Measurements from ENCODE around the gene BCO1.

GRCh38 chr16:81216706-81217105, 21.8 kb upstream of the BCO1 start:
- TF ChIP-seq POLR2AphosphoS5 (IDR thresholded peaks at IDR 0.05) (no peak), POLR2A (IDR thresholded peaks at IDR 0.05) (no peak), CTCF (IDR thresholded peaks at IDR 0.05) (no peak)

Measured in prostate gland (tissue), 2 donors.